GM19452 (cell line): Measurements from ENCODE around the gene DAB2IP.
"Not testable (repeated sequence)": the region's sequence is repeated elsewhere in the genome, so short reads cannot be mapped to it uniquely, and the experiment has no call there.

ENCODE experiments used
- ATAC-seq: cut with Tn5 transposase; IDR thresholded peaks from one replicate; pipeline ENCODE4 v1.9.1; 2021; ENCODE audit not compliant: unreplicated experiment

Gene DAB2IP

GRCh38 chr9:121651295-121652020 lies at the start of gene DAB2IP:
Gene DAB2IP, plus strand, starts transcription at chr9:121651634. Its CDS starts 142 bp downstream, at chr9:121651776.
- ATAC-seq, result no peak

DNA sequence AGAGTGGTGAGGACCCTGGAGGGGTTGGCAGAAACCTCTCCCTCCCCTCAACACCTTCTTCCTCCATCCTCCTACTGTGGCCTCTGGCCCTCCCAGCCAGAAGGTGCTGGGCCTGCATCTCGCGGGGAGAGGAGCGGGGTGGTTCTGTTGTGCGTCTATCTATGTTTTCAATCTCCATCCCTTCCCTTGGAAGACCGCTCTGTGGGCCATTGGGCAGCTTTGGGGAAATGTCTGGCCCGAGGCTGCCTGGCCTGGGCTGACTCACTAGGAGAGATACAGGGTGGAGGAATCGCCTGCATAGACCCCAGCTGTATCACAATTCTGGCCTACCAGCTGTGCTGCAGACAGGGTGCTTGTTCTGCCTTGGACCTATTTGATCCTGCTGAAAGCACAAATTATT lies 48.4 kb upstream of the DAB2IP start:
- ATAC-seq, result no peak

GRCh38 chr9:121604242-121604641 lies 47.2 kb upstream of the DAB2IP start:
- ATAC-seq, result no peak

DNA sequence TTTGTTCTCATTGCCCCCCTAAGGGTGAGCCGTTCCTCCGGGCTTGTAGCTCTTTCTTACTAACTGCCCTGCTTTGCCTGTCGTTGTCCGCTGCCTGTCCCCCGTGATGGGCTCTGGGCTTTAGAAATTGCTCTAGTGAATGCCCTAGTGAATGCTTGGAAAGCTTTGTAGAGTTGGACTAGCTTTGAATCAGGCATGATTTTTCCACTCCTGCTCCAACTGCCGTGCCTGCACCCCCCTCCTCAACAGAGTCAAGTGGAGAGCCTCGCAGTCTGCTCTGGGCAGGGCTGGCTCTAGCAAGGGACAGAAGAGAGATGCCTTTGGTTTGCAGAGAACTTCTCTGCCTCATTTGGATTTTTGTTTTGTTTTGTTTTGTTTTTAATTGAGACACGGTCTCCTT lies 46.8 kb upstream of the DAB2IP start:
- no peak for ATAC-seq

DNA sequence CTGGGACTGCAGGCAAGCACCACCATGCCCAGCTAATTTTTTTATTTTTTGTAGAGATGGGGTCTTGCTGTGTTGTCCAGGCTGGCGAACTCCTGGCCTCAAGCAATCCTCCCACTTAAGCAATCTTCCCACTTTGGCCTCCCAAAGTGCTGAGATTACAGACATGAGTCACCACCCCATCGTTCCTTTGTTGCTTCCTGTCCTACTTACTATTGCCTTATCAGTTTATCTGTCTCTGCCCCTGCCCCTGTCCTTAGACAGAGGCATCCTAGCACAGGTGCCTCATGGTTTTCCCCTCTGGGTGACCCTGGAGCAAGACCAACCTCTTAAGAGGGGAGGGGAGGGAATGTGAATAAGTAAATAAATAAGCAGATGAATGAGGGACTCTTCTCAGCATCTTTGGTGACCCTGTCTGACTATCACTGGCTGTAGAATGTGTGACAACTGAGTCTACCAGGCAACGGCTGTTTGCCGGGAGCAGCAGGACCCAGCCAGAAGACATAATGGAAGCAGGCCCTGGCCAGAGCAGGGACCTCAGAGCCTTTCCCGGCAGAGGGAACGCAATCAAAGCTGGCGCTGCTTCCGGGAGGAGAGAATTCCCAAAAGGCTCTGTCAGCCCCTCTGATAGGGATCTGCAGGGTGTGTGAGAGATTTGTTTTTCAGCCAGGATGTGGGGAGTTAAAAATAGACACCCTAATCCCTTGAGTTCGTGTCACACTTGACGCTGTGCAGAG lies 43.8 kb upstream of the DAB2IP start:
- no peak for ATAC-seq

DNA sequence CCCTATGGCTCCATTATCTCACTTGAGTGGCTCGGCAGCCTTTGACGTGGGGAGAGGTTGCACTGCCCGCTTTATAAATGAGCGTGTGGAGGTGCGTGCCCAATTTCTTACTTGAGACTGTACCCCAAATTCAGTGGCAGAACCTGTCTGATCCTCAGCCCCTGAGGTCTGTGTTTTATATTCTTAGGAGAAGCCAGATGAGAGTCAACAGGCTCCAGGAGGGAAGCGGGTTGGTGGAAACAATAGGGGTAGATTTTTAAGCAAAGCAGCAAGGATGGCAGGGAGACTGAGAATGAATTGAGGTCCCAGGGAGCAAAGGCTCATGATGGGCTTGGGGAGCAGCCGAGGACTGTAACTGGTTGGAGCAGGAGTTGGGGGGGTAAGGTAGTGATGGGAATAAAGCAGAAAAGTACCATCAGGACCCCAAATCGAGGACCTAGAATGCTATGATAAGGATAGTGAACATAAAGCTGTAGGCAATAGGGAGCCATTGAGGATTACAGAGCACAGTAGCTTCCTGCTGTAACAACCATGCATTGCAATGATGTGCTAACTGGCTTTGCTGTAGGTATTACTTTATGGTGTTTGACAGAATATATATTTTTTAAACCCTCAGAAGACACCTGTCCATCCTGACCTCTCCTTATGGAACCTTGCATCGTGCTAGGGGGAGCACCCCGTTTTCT lies 43.1 kb upstream of the DAB2IP start:
- ATAC-seq, result no peak

DNA sequence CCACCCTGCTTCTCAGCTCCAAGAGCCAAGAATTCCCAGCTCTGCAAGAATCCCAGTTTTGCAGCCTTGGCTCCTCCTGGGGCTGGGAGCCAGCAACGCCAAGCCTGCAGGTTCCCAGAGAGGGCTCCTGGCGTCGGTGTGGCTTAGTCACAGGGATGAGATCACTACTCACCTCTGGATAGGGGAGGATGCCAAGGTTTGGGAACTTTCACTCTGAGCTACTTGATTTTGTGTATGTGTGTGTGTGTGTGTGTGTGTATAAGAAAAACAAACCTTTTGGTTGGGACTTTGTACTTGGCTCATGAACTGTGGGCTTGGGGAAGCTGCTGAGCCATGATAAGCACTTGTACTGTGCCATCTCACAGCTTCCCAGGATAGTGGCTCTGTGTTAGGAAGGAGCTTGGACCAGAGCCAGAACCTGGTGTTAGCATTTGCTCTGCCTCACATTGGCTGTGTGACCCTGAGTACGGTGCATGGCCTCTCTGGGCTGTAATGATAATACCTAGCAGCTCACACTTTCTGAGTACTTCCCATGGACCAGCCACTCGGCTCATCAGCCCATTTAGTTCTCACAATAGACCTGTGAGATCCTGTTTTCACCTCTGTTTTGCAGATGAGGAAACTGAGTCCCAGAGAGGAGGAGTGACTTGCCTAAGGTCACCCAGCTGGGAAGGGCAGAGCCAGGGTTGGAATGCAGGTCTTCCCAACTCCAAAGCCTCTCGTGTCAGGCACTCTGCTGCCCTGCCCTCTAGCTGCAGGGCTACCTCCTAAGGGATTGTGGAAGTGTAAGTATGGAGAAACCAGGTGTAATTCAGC lies 41.4 kb upstream of the DAB2IP start:
- no peak for ATAC-seq

DNA sequence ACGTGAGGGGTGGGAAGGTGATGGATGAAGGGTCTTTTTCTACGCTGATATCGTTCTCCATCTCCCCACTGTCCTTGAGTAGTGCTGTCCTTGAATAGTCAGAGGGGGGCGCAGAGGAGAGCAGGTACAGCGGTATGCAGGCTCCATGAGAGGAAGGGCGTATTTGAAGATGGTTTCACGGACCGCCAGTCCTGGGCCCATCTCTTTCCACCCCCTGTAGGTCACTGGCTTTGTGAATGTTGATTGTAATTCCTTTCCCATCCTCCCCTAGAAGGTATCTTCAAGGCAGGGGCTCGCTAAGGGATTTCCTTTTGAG lies 40.8 kb upstream of the DAB2IP start:
- no peak for ATAC-seq

DNA sequence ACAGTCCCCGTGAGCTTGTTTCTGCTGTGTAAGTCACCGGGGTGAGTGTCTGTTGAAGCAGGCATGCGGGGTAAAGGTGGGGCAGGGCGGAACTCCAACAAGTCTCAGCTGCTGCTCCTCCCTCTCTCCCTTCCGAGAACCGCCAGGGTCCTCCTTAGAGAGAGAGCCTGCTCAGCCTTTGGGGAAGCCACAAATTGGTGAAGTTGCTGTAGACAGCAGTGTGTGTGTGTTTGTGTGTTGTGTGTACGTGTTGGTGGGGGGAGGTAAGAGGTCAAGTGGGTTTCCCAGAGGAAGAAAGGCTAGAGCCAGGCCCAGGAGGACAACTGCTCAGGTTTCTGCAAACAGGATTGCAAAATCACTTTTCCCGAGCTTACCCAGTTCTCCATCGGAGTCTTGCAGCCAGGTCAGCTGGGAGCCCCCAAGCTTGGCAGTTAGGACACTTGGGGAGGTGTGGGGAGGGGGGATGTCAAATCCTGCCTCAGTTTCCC lies 38.9 kb upstream of the DAB2IP start:
- no peak for ATAC-seq

DNA sequence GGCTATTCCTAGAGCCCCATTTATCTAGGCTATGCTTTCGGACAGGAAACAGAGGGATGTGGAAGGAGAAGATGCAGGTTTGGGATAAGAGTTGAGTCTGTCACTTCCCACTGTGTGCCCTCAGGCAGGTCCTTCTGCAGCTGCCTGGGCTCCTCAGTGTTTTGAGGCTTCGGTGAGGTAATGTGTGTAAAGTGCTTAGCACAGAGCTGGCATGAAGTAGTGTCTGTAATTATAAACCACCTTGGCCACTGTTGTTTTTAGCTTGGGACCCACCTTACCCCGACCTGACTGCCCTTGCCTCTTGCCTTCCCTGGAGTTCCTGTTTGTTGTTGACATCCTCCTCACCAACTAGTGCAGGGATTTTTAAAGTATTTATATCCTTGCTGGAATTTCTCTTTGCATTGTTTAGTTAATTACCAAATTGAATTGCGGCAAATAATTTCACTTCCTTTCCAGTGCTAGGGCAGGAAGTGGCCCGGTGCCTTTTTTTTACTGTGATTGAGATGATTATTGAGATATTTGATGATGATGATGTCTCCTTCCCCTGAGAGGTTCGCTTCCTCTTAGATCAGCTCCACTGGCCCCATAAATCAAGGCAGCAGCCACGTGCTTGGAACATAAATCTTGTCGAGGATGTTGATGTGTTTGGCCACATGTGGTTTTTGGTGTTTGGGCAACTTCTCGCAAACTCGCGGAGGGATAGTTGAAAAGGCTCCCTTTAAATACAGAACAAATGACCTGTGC lies 38.3 kb upstream of the DAB2IP start:
- no peak for ATAC-seq

GRCh38 chr9:121616123-121616755 lies 35.2 kb upstream of the DAB2IP start:
- ATAC-seq, result no peak

DNA sequence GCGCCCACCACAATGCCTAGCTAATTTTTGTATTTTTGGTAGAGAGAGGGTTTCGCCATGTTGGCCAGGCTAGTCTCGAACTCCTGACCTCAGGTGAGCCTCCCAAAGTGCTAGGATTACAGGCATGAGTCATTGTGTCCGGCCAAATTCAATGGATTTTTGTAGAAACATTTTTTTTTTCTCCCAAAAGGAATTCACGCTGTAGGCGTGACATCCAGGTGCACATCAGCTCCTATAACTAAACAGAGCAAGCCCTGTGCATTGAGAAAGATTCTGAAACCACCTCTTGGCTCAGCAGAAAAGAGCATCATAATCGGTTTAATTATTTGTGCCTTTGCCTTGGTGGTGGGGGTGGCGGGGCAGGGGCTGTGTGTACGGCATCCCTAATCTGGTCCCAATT lies 32.9 kb upstream of the DAB2IP start:
- no peak for ATAC-seq

- ATAC-seq, result not testable (repeated sequence)
Observed at GRCh38 chr9:121618910-121619309, 32.5 kb upstream of the DAB2IP start.

GRCh38 chr9:121619545-121620324 lies 31.7 kb upstream of the DAB2IP start:
- no peak for ATAC-seq

GRCh38 chr9:121620325-121620673 lies 31.1 kb upstream of the DAB2IP start:
- ATAC-seq, result no peak

- no peak for ATAC-seq
Observed at GRCh38 chr9:121620777-121621449, 30.5 kb upstream of the DAB2IP start.

DNA sequence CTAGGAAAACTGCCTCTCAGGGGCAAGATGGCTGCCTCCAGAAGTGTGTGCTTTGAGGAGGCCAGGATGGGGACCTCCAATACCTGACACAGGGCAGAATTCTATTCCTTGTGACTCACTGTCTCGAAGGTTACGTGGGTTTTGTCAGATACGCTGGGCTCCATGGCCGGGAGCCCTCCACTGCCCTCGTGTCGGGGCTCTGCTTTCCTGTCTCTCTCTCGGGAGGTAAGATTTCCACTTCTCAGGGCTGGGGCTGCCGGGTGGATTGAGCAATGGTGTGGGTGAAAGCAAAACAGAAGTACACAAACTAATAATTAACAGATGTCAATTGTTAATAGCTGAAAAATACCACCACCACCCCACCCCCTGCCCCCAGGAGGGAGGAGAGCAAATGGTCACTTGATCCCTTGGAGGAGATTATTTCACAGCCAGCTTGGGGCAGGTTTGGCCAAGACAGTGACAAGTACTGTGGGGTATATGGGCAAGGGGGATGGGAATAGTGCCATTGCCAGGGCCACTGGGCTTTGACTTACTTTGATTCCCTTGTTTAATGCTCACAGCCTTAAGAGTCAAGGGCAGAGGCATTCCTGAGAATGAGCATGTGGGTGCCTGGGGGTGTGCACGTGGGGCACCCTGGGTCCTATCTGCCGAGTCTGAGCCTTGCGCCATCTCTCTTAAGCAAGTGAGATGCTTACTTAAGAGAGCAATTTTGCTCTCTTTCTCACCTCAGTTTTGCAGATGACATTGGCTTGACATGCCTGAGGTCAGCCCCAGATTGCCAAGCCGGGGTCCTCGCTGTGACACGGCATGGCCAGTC lies 28.8 kb upstream of the DAB2IP start:
- ATAC-seq, result no peak

DNA sequence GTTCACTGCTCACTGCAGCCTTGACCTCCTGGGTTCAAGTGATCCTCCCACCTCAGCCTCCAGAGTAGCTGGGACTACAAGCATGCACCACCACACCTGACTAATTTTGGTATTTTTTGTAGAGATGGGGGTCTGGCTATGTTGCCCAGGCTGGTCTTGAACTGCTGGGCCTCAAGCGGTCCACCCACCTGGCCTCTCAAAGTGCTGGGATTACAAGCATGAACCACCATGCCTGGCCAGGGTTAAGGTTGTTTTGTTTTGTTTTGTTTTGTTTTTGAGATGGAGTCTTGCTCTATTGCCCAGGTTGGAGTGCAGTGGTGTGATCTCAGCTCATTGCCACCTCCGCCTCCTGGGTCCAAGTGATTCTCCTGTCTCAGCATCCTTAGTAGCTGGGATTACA lies 28.0 kb upstream of the DAB2IP start:
- not testable (repeated sequence) for ATAC-seq
